ENCODE measurements around the gene SUSD4.

The SUSD4 gene

GRCh38 chr1:223235091-223235490 is 128.9 kb downstream of the SUSD4 start:
- DNase-seq (ENCODE audit: low read depth), result no peak
- TF ChIP-seq CTCF (IDR thresholded peaks at IDR 0.05; ENCODE audit: low read length, missing control alignments), result no peak
- no peak overlapping the region for H3K4me3 ChIP-seq (replicated peaks; ENCODE audit: low read depth, low read length)

GRCh38 chr1:223234534-223234933 is 129.4 kb downstream of the SUSD4 start:
- no peak for DNase-seq (ENCODE audit: low read depth)
- no peak overlapping the region for H3K4me3 ChIP-seq (replicated peaks; ENCODE audit: low read depth, low read length)
- no peak for TF ChIP-seq CTCF (IDR thresholded peaks at IDR 0.05; ENCODE audit: low read length, missing control alignments)

- no peak for DNase-seq (ENCODE audit: low read depth)
- TF ChIP-seq CTCF (IDR thresholded peaks at IDR 0.05; ENCODE audit: low read length, missing control alignments), result no peak
- H3K4me3 ChIP-seq (replicated peaks; ENCODE audit: low read depth, low read length), result no peak overlapping the region
Measured at GRCh38 chr1:223234170-223234514, 129.8 kb downstream of the SUSD4 start.

- TF ChIP-seq CTCF (IDR thresholded peaks at IDR 0.05; ENCODE audit: low read length, missing control alignments), result no peak
- peak; percentile 80 for DNase-seq (ENCODE audit: low read depth)
Measured at GRCh38 chr1:223233410-223234169, 130.4 kb downstream of the SUSD4 start.

GRCh38 chr1:223233019-223233409 is 131.0 kb downstream of the SUSD4 start:
- TF ChIP-seq CTCF (IDR thresholded peaks at IDR 0.05; ENCODE audit: low read length, missing control alignments), result no peak
- no peak for DNase-seq (ENCODE audit: low read depth)

More at GRCh38 chr1:223233410-223234169, 130.4 kb downstream of the SUSD4 start:
- no peak overlapping the region for H3K4me3 ChIP-seq (replicated peaks; ENCODE audit: low read depth, low read length)

GRCh38 chr1:223231581-223231980 is 132.4 kb downstream of the SUSD4 start:
- TF ChIP-seq CTCF (IDR thresholded peaks at IDR 0.05; ENCODE audit: low read length, missing control alignments), result no peak
- no peak for DNase-seq (ENCODE audit: low read depth)
- H3K4me3 ChIP-seq (replicated peaks; ENCODE audit: low read depth, low read length), result no peak overlapping the region

More at GRCh38 chr1:223233019-223233409, 131.0 kb downstream of the SUSD4 start:
- no peak overlapping the region for H3K4me3 ChIP-seq (replicated peaks; ENCODE audit: low read depth, low read length)

- no peak overlapping the region for H3K4me3 ChIP-seq (replicated peaks; ENCODE audit: low read depth, low read length)
- TF ChIP-seq CTCF (IDR thresholded peaks at IDR 0.05; ENCODE audit: low read length, missing control alignments), result no peak
- no peak for DNase-seq (ENCODE audit: low read depth)
Measured at GRCh38 chr1:223231011-223231572, 132.9 kb downstream of the SUSD4 start.

Data from fibroblast of pulmonary artery (primary cell).